Measurements from ENCODE around the gene RAC3.

Gene RAC3

DNA sequence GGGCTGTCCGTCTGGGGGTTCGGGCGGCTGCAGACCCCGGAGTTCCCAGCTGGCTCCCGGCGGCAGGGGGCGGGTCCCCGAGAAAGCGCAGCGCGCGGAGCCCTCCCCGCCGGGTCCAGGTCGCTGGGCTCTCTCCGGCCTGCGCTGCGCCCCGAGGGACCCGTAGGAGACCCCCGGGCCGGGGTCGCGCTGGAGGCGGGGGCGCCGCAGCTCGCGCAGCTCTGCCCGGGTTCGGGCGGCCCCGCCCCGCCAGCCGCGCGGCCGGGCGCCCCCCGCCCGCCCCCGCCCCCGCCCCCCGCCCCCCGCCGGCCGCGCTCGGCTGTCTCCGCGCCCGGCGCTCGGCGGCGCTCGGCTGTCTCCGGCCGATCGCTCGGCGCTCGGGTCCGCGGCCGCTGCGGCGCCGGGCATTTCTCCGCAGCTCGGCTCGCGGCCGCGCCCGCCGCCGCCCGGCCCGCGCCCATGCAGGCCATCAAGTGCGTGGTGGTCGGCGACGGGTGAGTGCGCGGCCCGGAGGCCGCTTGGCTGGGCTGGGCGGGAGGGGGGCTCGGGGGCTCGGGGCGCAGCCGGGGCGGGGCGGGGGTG is at the start of gene RAC3:
TSS of gene RAC3 (plus strand) at position 376 of the 582 bp plus-strand sequence. CDS start at position 460, 84 bp downstream.
- no peak for DNase-seq (ENCODE audit: low read depth)

- DNase-seq (ENCODE audit: low read depth): no peak
Observed at GRCh38 chr17:81983011-81983638, 48.4 kb upstream of the RAC3 start.

DNA sequence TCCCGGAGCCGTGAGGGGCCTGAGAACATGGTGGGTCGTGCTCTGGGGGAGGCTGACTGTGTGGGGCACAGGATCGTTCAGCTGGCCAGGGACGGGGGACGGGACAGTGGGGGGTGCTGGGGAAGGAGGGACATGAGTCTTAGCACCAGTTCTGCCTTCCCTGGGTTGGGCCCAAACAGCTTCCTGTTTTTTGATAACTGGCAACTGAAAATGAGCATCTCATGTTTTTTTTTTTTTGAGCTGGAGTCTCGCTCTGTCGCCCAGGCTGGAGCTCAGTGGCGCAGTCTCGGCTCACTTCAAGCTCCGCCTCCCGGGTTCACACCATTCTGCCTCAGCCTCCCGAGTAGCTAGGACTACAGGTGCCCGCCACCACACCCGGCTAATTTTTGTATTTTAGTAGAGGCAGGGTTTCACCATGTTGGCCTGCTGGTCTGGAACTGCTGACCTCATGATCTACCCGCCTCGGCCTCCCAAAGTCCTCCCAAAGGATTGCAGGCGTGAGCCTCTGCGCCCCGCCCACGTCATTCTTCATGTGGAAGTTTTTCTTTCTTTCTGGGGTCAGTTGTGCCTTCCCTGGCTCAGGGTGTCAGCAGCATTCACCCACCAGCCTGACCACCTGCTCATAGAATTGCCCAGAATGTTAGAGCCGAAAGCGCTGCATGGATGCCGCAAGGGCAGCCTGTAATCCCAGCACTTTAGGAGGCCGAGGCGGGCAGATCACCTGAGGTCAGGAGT is 47.7 kb upstream of the RAC3 start:
- DNase-seq (ENCODE audit: low read depth): no peak

DNA sequence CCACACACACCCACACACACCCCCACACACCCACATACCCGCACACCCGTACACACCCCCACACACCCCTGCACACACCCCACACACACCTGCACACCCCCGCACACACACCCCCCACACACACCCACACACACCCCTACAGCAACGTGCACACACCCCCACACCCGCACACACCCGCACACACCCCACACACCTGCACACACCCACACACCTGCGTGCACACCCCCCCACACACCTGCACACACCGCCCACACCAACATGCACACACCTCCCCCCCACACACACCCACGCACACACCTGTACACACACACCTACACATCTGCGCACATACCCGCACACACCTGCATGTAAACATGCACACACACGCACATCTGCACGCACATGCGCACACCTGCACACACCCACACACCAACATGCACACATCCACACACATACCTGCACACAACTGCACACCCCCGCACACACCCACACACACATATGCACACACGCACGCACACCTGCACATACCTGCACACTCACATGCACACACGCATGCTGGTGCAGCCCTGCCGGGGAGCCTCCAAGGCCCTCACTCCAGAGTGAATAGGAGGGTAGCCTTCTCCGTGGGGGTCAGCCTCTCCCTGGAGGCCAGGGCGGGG is 46.6 kb upstream of the RAC3 start:
- DNase-seq (ENCODE audit: low read depth): no peak

DNA sequence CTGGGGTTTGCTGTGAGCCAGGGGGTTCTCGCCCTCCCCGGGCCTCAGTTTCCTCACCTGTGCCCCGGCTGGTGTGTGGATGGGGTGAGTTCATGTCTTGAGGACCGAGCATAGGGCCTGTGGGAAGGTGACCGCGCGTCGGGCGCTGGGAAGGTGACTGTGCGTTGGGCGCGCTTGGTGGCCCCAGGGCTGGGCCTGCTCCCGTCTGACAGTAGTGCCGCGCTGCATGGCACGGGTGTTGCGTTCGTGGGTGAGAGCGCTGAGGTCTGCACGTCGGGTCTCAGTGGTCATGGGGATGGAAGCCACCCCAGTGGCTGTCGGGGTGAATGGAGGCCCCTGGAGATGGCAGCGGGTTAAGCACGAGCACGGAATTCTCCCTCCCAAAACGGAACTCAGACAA is 44.9 kb upstream of the RAC3 start:
- DNase-seq (ENCODE audit: low read depth): no peak

- DNase-seq (ENCODE audit: low read depth): no peak
Observed at GRCh38 chr17:81987161-81987770, 44.2 kb upstream of the RAC3 start.

- DNase-seq (ENCODE audit: low read depth): no peak
Observed at GRCh38 chr17:81990836-81991683, 40.4 kb upstream of the RAC3 start.

DNA sequence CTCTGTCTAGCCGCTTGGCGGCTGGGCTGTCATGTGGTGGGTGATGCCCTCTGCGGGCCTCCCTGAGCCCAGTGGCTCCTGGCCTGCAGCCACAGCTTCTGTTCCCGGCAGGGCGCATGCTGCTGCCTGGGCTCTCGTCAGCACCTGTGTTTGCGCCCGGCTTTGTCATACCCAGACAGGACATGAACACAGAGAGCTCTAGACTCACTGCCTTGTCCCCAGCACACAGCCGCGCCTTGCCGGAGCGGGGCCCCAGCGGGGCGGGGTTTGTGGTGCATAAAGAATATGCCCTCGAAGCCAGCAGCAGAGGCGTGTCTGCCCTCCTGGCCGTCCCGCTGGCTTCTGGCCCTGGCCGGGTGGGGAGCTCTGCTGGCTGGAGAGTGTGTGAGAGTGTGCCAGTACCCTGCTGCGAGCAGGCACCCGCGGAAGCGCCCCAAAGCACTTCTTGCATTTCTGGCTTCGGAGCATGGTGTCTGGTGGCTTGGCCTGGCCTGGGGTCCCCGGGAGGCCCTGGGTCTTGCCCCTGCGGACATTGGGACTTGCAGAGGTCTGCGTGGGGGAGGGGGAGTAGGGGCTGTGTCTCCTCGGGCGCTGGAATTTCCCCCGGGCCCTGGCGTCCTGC is 39.7 kb upstream of the RAC3 start:
- no peak for DNase-seq (ENCODE audit: low read depth)

- no peak for DNase-seq (ENCODE audit: low read depth)
Observed at GRCh38 chr17:81992306-81993102, 39.0 kb upstream of the RAC3 start.

DNA sequence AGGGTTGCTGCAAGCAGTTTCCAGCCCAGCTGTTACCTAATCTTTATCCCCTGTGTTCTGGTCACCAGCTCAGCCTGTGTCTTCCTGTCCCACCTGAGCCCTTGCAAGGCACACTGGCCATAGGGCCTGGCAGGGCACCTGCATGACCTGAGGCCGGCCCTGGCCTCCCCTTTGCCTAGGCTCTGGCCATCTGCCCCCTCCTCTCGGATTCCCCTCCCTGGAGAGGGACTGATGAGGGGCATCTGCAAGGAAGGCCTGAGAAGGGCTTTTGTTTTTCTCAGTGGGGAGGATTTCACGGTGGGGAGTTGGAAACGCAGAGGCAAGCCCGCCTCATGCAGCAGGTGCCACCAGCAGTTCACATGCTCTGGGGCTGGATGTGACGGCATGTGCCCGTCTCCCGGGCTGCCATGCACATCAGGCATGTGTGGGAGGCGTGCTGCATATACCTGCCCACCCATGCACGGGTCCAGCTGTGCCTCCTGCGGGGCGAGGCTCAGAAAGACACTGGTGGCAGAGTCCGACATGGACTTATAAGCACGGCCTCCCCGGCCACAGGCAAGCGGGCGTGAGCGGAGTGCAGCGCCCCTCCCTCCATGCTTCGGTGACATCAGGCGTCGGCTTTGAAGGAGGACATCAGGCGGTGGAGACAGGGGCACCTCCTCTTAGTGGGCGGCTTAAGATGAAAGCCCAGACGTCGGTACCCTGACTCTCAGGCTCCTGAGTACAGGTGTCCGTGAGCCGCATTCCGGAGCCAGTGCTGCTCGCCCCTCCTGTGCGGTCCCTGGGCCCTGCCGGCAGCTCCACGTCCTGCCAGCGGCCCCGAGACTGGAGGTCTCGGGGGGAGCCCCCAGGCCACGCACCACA is 37.5 kb upstream of the RAC3 start:
- no peak for DNase-seq (ENCODE audit: low read depth)

DNA sequence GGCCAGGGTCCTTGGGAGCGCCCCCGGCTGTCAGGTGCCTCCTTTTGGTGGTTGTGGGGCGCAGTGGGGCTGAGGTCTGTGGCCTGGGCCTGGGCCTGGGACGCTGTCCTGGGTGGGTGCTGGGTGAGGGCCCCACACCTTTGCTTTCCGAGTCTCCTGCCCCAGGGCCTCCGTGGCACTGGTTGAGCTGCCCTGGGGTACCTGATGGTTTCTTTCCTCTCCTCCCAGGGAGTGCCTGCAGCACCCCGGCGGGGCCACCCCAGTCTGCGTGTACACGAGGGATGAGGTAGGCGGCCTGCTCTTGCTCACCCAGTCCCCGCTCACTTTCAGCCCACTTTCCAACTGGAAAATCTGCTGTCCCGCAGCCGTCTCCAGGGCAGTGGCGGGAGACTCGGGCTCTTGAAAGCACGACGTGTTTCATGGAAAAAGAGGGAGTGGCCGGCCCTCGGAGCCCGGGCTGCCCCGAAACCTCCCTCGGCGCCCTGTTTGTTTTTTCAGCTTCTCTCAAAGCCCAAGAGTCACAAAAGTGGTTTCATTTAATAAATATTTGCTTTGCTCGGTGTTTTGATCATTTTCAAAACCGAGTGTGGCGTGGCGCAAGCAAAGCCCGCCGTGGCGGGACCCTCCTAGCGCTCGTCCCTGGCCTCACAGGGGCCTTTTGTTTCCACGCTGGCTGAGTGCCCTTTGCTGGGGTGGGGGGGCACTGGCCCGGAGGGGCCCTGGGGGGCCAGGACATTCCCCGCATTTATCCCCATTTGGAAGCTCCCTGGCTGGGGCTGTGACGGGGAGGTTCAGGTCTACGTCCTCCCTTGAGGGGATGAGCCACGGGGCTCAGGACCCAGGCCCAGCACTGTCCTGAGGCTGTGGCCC is 36.6 kb upstream of the RAC3 start:
- DNase-seq (ENCODE audit: low read depth): no peak

DNA sequence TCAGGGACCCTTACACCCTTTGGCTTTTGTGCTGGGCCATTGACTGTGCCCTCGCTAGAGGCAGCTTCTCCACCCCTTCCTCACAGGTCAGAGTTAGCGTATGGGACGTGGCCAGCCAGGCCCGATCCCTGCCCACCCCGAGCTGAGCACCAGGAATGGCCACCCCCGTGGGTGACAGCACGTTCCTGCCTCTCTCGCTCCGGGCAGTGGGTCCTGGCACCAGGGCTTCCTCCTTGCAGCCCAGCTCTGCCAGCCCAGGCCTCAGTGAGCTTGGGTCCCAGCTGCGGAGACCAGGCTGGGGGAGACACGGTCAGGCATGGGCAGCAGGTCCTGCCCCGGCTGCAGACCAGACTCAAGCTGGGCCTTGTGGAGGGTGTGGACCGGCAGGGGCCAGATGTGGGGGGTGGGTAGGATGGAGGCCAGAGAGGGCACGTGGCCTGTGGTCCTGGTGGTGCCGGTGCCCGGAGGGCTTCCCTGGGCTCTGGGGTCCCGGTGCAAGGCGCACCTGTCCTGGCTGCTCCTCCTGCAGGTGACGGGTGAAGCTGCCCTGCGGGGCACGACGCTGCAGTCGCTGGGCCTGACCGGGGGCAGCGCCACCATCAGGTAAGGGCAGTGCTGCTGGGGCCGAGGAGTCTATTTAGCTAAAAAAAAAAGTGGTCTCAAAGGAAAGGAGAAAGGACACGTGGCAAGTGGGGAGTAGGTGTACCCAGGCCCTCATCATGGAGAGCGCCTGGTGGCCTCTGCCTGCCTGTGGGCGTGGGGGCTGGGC is 35.8 kb upstream of the RAC3 start:
- no peak for DNase-seq (ENCODE audit: low read depth)

- no peak for DNase-seq (ENCODE audit: low read depth)
Observed at GRCh38 chr17:81996232-81996756, 35.2 kb upstream of the RAC3 start.

DNA sequence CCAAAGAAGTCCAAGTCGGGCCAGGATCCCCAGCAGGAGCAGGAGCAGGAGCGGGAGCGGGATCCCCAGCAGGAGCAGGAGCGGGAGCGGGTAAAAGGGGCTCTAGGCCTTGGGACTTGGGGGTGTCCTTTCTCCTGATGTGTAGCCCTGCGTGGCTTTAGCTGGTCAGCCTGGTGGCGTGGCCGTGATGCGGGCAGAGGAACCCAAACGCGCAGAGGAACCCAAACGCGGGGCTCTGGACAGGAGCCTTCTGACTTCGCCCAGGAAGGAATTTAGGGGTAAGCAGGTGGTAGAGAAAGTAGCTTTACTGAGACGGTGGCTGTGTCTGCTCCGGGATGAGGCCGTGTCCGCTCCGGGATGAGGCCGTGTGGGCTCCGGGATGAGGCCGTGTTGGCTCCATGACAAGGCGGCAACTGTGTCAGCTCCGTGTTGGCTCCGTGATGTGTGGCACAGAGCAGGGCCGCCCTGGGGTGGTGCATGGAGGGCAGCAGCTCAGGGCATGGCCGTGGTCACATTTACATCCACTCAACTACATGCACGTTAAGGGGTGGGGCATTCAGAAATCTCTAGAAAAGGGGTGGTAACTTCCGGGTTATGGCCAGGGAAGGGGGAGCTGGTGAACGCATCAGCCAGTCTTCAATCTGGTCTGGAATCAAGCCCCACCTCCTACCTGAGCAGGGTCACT is 34.6 kb upstream of the RAC3 start:
- no peak for DNase-seq (ENCODE audit: low read depth)

- DNase-seq (ENCODE audit: low read depth): no peak
Observed at GRCh38 chr17:81998212-81998611, 33.3 kb upstream of the RAC3 start.

DNA sequence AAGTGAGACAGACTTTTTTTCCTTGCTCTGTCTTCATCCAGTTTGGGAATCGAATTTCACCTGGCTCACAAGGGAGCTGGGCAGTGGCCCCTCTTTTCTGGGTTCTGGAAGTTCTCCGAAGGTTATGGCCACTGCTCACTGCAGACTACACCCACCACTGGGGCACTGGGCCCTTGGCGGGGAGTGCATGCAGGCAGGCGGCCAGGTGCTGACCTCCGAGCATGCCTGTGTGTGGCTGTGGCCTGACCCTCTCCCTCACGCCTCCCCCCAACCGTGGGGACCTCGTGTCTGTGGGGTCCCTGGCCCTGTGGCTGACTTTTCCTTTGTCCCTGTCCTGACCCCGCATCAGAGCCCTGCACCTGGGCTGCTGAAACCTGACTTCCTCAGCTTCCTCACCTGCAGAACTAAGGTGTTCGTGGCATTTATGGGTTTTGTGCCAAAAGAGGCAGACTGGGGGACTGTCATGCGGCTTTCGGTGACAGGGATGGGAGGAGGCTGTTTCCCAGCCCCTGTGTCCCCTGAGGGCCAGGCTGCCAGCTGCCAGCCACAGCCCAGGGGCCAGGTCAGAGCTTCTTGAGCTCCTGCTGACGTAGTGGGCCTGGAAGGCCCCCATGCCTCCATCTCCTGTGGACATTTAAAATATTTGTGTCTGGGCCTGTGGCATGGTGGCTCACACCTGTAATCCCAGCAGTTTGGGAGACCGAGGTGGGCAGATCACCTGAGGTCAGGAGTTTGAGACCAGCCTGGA is 32.6 kb upstream of the RAC3 start:
- DNase-seq (ENCODE audit: low read depth): no peak

Data from activated T-helper 1 cell treated with Interleukin-2 at 50 U/mL for 16 hours (primary cell).